B cell (primary cell): ENCODE measurements around the gene COQ7.

Experiments
- CTCF ChIP-seq: fragments of 200-600 bp; IDR thresholded peaks from one replicate; pipeline ENCODE4 v1.8.0; 2022; ENCODE audit warnings: antibody characterized with exemption, mild to moderate bottlenecking
- EZH2 ChIP-seq: IDR thresholded peaks from 2 replicates; pipeline ENCODE4 v1.6.1; 2012; ENCODE audit warnings: borderline replicate concordance, low read depth, mild to moderate bottlenecking, moderate library complexity, low read length; ENCODE audit not compliant: insufficient read depth, poor library complexity, severe bottlenecking

- TF ChIP-seq CTCF = no peak
- TF ChIP-seq EZH2 = no peak
Observed at GRCh38 chr16:19073344-19073743, 5.9 kb downstream of the COQ7 start.
